A549 (cell line): ENCODE measurements around the gene SUPT4H1.

Experiments
- FOSL2 ChIP-seq, 2 experiments: fragments of 450-650 bp in 1 of 2; fragments of >200 bp in 1 of 2; sonication (Bioruptor Twin) in 1 of 2; formaldehyde crosslinking; IDR thresholded peaks; 2 replicates each; pipeline versions ENCODE4 v1.5.0 to v1.6.1; 2016 to 2020; ENCODE audit warnings: mild to moderate bottlenecking in 1 of 2, moderate library complexity in 1 of 2
- MAFK ChIP-seq: fragments of 450-650 bp; IDR thresholded peaks from 2 replicates; pipeline ENCODE4 v1.6.1; 2014; ENCODE audit not compliant: partially characterized antibody
- RCOR1 ChIP-seq: fragments of 150-350 bp; IDR thresholded peaks from 2 replicates; pipeline ENCODE4 v1.6.1; 2014; ENCODE audit warnings: antibody characterized with exemption, low read length, low read depth
- TFCP2L1 ChIP-seq: fragments of 250-450 bp; sonication (Bioruptor Pico); IDR thresholded peaks from 2 replicates; pipeline ENCODE4 v1.5.0; 2021; ENCODE audit warnings: mild to moderate bottlenecking
- TF ChIP-seq, protein P1 (sequence below): fragments of >200 bp; sonication (Bioruptor Twin); formaldehyde crosslinking; IDR thresholded peaks from 3 replicates; pipeline ENCODE4 v1.5.1; 2016
- TF ChIP-seq, protein P2 (sequence below): IDR thresholded peaks from 2 replicates; pipeline ENCODE4 v1.6.1; 2012

DNA sequence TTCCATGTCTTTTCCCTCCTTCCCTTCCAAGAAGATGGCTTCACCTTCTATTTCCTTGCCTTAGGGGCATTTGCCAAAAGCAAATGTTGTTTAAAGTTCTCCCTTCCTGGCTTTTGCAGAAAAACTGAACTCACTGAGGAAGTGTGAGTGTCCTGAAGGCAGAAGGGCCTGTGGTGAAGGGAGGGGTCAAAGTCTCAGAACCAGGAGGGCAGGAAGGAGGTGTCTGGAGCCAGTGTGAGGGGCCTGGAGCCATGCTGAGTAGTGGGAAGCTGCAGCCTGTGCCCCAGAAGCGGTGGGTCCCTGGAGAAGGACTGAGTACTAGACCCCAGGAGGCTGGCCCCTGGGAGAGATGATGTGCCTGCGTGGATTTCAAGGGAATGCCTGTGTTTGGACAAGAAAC, 23.8 kb upstream of the SUPT4H1 start:
- TF ChIP-seq, protein P1, sequence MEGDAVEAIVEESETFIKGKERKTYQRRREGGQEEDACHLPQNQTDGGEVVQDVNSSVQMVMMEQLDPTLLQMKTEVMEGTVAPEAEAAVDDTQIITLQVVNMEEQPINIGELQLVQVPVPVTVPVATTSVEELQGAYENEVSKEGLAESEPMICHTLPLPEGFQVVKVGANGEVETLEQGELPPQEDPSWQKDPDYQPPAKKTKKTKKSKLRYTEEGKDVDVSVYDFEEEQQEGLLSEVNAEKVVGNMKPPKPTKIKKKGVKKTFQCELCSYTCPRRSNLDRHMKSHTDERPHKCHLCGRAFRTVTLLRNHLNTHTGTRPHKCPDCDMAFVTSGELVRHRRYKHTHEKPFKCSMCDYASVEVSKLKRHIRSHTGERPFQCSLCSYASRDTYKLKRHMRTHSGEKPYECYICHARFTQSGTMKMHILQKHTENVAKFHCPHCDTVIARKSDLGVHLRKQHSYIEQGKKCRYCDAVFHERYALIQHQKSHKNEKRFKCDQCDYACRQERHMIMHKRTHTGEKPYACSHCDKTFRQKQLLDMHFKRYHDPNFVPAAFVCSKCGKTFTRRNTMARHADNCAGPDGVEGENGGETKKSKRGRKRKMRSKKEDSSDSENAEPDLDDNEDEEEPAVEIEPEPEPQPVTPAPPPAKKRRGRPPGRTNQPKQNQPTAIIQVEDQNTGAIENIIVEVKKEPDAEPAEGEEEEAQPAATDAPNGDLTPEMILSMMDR: no peak
- TF ChIP-seq, protein P2, sequence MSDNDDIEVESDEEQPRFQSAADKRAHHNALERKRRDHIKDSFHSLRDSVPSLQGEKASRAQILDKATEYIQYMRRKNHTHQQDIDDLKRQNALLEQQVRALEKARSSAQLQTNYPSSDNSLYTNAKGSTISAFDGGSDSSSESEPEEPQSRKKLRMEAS: no peak
- TF ChIP-seq FOSL2 (IDR thresholded peaks at IDR 0.05) (no peak), FOSL2 (CRISPR knock-in tag; IDR thresholded peaks at IDR 0.05) (no peak), TFCP2L1 (no peak), RCOR1 (no peak), MAFK (no peak)
